K562 (cell line): ENCODE measurements around the gene APBA2. TPM values are rescaled to one million over a fixed set of nuclear protein-coding genes. Genes with fewer than 3 reads are reported as not detected.

Source experiments
- GTF2A2 ChIP-seq: IDR thresholded peaks from 2 replicates; pipeline ENCODE4 v1.6.1; 2016; ENCODE audit warnings: mild to moderate bottlenecking, missing genetic modification characterization, missing compliant biosample characterization
- HLTF ChIP-seq: fragments of 450-650 bp; IDR thresholded peaks from 2 replicates; pipeline ENCODE4 v1.6.1; 2016
- POLR3G ChIP-seq: IDR thresholded peaks from 2 replicates; pipeline ENCODE4 v1.6.1; 2011; ENCODE audit not compliant: insufficient read length, insufficient replicate concordance; ENCODE audit errors: extremely low read depth
- ZNF318 ChIP-seq, 2 experiments: fragments of 450-650 bp; IDR thresholded peaks; 2 replicates each; pipeline ENCODE4 v1.6.1; 2016; ENCODE audit warnings: mild to moderate bottlenecking in 2 of 2, borderline replicate concordance in 1 of 2, low read depth in 1 of 2, moderate library complexity in 1 of 2
- polyA plus RNA-seq, 8 experiments: library from polyadenylated mRNA; depleted of rRNA in 4 of 8; stranded (reverse) in 5 of 8; unstranded in 3 of 8; fragments of >200 nt; fragmentation: Nextera tagmentation in 2 of 8; fragmentation: Illumina TruSeq in 1 of 8; extraction: Ambion mirVana in 2 of 8; extraction: Trizol in 1 of 8; gene quantifications; 2 replicates each; pipeline versions ENCODE4 v1.2.1 to v1.2.3, GENCODE V29; 2011 to 2014; ENCODE audit warnings: inconsistent platforms in 1 of 8, missing spikeins in 1 of 8
- total RNA-seq, 7 experiments: library from RNA; depleted of rRNA in 6 of 7; stranded (reverse); fragments of >200 nt in 6 of 7; fragmentation: Illumina TruSeq in 2 of 7; extraction: Trizol in 2 of 7; gene quantifications; 2 replicates each; pipeline versions ENCODE4 v1.2.1 to v1.2.3, GENCODE V29; 2011 to 2021; ENCODE audit warnings: low replicate concordance in 1 of 7

APBA2 gene
- total and polyA plus RNA-seq, 9 of the 15 experiments (the other 6 are each of a cell fraction or from before 2014, with no cell fraction given), result 0.24 to 40.9 (median 25.2) TPM

DNA sequence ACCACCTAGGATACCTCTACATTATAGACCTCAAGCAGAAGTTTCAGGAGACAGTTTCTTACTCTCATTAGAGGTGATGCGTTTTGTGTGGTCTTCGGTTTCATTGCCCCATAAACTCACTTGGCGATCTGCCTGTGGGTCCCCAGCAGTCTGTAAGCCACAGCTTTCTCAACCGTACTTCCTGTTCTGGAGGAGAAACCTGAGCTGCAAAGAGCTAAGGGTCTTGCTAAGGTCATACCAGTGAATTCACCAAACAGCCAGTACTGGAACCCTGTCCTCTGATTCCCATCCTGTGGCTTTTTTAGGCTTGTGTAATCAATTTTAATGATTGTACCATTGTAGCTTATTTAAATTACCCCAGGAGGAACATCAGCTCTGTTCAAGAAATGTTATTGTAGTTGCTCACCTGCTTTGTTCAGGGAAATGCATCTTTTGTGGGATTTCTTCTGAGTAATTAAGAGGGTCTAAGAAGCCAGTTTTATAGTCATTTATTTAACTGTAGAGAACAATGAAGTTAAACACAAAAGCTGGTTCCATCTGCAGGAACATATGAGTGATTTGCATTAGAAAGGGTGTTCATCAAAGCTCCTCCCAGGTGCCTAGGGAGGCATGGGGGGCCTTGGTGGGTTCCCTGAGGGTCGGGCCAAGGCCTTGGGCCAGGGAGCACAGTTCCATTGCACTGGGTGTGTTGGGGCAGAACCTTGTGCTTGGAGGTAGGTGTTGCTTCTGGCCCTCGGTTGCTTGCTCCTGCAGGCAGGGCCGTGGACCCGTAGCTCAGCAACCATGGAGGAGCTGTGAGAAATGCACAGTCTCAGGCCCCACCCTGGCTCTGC is 69.6 kb downstream of the APBA2 start (continued):
- TF ChIP-seq ZNF318 (IDR thresholded peaks at IDR 0.05; ENCODE audit: borderline replicate concordance in 1 of 2, low read depth in 1 of 2), result no peak
- no peak for TF ChIP-seq GTF2A2
- TF ChIP-seq POLR3G, result no peak
- TF ChIP-seq HLTF, result no peak
